Esophagus squamous epithelium (tissue), 5 donors: ENCODE results near the gene HDDC3. TPM values are rescaled to one million over a fixed set of nuclear protein-coding genes. Genes with fewer than 3 reads are reported as not detected.
"Not testable (repeated sequence)": the region's sequence is repeated elsewhere in the genome, so short reads cannot be mapped to it uniquely, and the experiment has no call there.

Experiments used
- DNase-seq: peaks from one replicate; lab custom pipeline; 2025; lab: John Stamatoyannopoulos, UW
- H3K27ac ChIP-seq, 4 donors: fragments of 200-600 bp; sonication (generic); one replicate each; pipeline ENCODE4 v1.5.1; 2016 to 2019; ENCODE audit warnings: mild to moderate bottlenecking in 1 of 4
- H3K27me3 ChIP-seq, 4 donors: fragments of 200-600 bp; sonication (generic); 1 replicate in 3 of 4; 2 replicates in 1 of 4; pipeline versions ENCODE4 v1.5.1 to v1.6.0; 2017 to 2021; ENCODE audit warnings: antibody characterized with exemption in 1 of 4
- H3K36me3 ChIP-seq, 3 donors: fragments of 200-600 bp; sonication (generic); one replicate each; pipeline ENCODE4 v1.5.1; 2016 to 2019
- H3K4me1 ChIP-seq, 3 donors: fragments of 200-600 bp; sonication (generic); one replicate each; pipeline ENCODE4 v1.5.1; 2017 to 2019
- H3K4me3 ChIP-seq, 4 donors: fragments of 200-600 bp; sonication (generic); 1 replicate in 3 of 4; 2 replicates in 1 of 4; pipeline ENCODE4 v1.5.1; 2016 to 2019; ENCODE audit warnings: mild to moderate bottlenecking in 2 of 4, moderate library complexity in 1 of 4
- H3K9me3 ChIP-seq, 3 donors: fragments of 200-600 bp; sonication (generic); one replicate each; pipeline ENCODE4 v1.5.1; 2016 to 2019
- CTCF ChIP-seq, 6 experiments: fragments of 450-650 bp in 4 of 6; fragments of 200-600 bp in 2 of 6; sonication (generic) in 2 of 6; IDR thresholded peaks; one replicate each; pipeline ENCODE4 v1.5.1; 2016 to 2019; ENCODE audit warnings: antibody characterized with exemption in 6 of 6, mild to moderate bottlenecking in 4 of 6, moderate library complexity in 4 of 6
- POLR2A ChIP-seq, 4 donors: fragments of 450-650 bp; IDR thresholded peaks; one replicate each; pipeline ENCODE4 v1.6.1; 2017; ENCODE audit warnings: antibody characterized with exemption in 4 of 4, mild to moderate bottlenecking in 4 of 4, moderate library complexity in 3 of 4
- WGBS, 2 donors: methylation state at CpG; one replicate each; pipeline ENCODE4 v1.1.5; 2018; 5-methylcytosine and 5-hydroxymethylcytosine counted together
- intact Hi-C: fragments of 100-400 bp; cut with DNase I; formaldehyde crosslinking; loops from one replicate; pipeline ENCODE4 v1.15.0; 2022
- total RNA-seq, 4 donors: library from RNA; depleted of rRNA; stranded (reverse); fragments of >200 nt; gene quantifications; one replicate each; pipeline ENCODE4 v1.1.0, GENCODE V29; 2016
- donor health status: DM: yes; HTN: yes; CAD: no.

The HDDC3 gene
- total RNA-seq, 4 donors from 2014 or later: 5.8 to 13.7 (median 11.7) TPM

GRCh38 chr15:90930861-90931574 lies 1.3 kb downstream of the HDDC3 start:
- DNase-seq: no peak
- Histone ChIP-seq H3K27ac (peak overlapping the region; percentile 88 to 98 (median 95)), H3K27me3 (no peaks in the 10 kb centered on the region), H3K4me1 (peaks cover 28 to 62% (median 32%) of the 10 kb centered on the region in 3 donors), H3K4me3 (peak overlapping the region; percentile 54 to 86 (median 74)), H3K36me3 (no peaks in the 10 kb centered on the region), H3K9me3 (no peaks in the 10 kb centered on the region)
- intact Hi-C loops: no loop called here
- TF ChIP-seq POLR2A (IDR thresholded peaks at IDR 0.05) (no peak), CTCF (IDR thresholded peaks at IDR 0.05) (no peak)
- WGBS, 2 donors: 62 to 68% methylated on average over 5 to 14 of the region's 15 CpGs

GRCh38 chr15:90929246-90930019 lies 2.9 kb downstream of the HDDC3 start:
- H3K4me1 ChIP-seq: peaks cover 18 to 50% (median 25%) of the 10 kb centered on the region in 3 donors
- WGBS, 2 donors: 43 to 52% methylated on average over 21 of the region's 21 CpGs
- H3K4me3 ChIP-seq: peak overlapping the region; percentile 54 to 86 (median 65)
- intact Hi-C loops: no loop called here
- no peaks in the 10 kb centered on the region for H3K27me3 ChIP-seq
- TF ChIP-seq CTCF (IDR thresholded peaks at IDR 0.05) (no peak), POLR2A (IDR thresholded peaks at IDR 0.05) (no peak)
- no peaks in the 10 kb centered on the region for H3K9me3 ChIP-seq
- peak overlapping the region; percentile 88 to 98 (median 95) for H3K27ac ChIP-seq
- DNase-seq: no peak
- H3K36me3 ChIP-seq: no peaks in the 10 kb centered on the region

- peaks cover 13 to 37% (median 17%) of the 10 kb centered on the region in 3 donors for H3K4me1 ChIP-seq
- H3K27me3 ChIP-seq, H3K27ac ChIP-seq, DNase-seq, H3K36me3 ChIP-seq, H3K4me3 ChIP-seq, intact Hi-C loops, H3K9me3 ChIP-seq: not testable (repeated sequence)
- WGBS, 2 donors: 77 to 83% methylated on average over 5 to 6 of the region's 7 CpGs
Observed at GRCh38 chr15:90928106-90928505, 4.2 kb downstream of the HDDC3 start.

GRCh38 chr15:90926766-90927165 lies 5.6 kb downstream of the HDDC3 start:
- H3K9me3 ChIP-seq, DNase-seq, intact Hi-C loops, H3K36me3 ChIP-seq, H3K27ac ChIP-seq, H3K27me3 ChIP-seq, H3K4me3 ChIP-seq: not testable (repeated sequence)
- H3K4me1 ChIP-seq: peaks cover 12 to 24% (median 13%) of the 10 kb centered on the region in 3 donors
- WGBS, 2 donors: 88 to 89% methylated on average over 10 of the region's 10 CpGs

- H3K4me3 ChIP-seq: no peak overlapping the region
- 60 to 83% methylated on average over 3 to 4 of the region's 5 CpGs for WGBS, 2 donors
- no peak for DNase-seq
- intact Hi-C loops: no loop called here
- no peaks in the 10 kb centered on the region for H3K27me3 ChIP-seq
- no peak overlapping the region for H3K27ac ChIP-seq
- H3K9me3 ChIP-seq: no peaks in the 10 kb centered on the region
- H3K4me1 ChIP-seq: peaks cover 0 to 5% (median 0%) of the 10 kb centered on the region in 3 donors
- TF ChIP-seq CTCF (IDR thresholded peaks at IDR 0.05): no peak
- TF ChIP-seq POLR2A (IDR thresholded peaks at IDR 0.05): no peak
- peaks cover 10 to 24% (median 12%) of the 10 kb centered on the region in 3 donors for H3K36me3 ChIP-seq
Observed at GRCh38 chr15:90924375-90924774, 8.0 kb downstream of the HDDC3 start.

- intact Hi-C loops, H3K4me3 ChIP-seq, DNase-seq, H3K9me3 ChIP-seq, H3K27me3 ChIP-seq, H3K27ac ChIP-seq, H3K4me1 ChIP-seq: not testable (repeated sequence)
- H3K36me3 ChIP-seq: peaks cover 19 to 40% (median 25%) of the 10 kb centered on the region in 3 donors
- 78 to 90% methylated on average over 7 of the region's 7 CpGs for WGBS, 2 donors
Observed at GRCh38 chr15:90922712-90923322, 9.5 kb downstream of the HDDC3 start.
